Skeletal muscle satellite cell (primary cell): Measurements from ENCODE around the gene TARS2. TPM values are rescaled to one million over a fixed set of nuclear protein-coding genes. Genes with fewer than 3 reads are reported as not detected.

ENCODE experiments used
- H3K27me3 ChIP-seq: 2 replicates; pipeline ENCODE4 v1.7.0; 2013; ENCODE audit warnings: low read length; ENCODE audit not compliant: control insufficient read depth, insufficient read depth
- H3K36me3 ChIP-seq: 2 replicates; pipeline ENCODE4 v1.7.0; 2013; ENCODE audit warnings: mild to moderate bottlenecking, control low read depth, low read length; ENCODE audit not compliant: insufficient read depth
- H3K4me1 ChIP-seq: 2 replicates; pipeline ENCODE4 v1.7.0; 2013; ENCODE audit warnings: low read length; ENCODE audit not compliant: control insufficient read depth, insufficient read depth
- H3K4me2 ChIP-seq: 2 replicates; pipeline ENCODE4 v1.7.0; 2013; ENCODE audit warnings: mild to moderate bottlenecking, low read length
- H3K4me3 ChIP-seq: 2 replicates; pipeline ENCODE4 v1.7.0; 2013; ENCODE audit warnings: low read length
- H3K9ac ChIP-seq: 2 replicates; pipeline ENCODE4 v1.7.0; 2013; ENCODE audit warnings: mild to moderate bottlenecking, low read depth, low read length, moderate library complexity
- H3K9me3 ChIP-seq: replicated peaks from 2 replicates; pipeline ENCODE4 v1.7.0; 2013; ENCODE audit warnings: mild to moderate bottlenecking, control low read depth, low read length
- small RNA-seq: library from RNA; depleted of rRNA; stranded (forward); fragments of <200 nt; gene quantifications from one replicate; pipeline ENCODE3, GENCODE V24; 2012

TARS2 gene

GRCh38 chr1:150553392-150554085 lies 66.3 kb downstream of the TARS2 start:
- Histone ChIP-seq H3K9ac (no peak overlapping the region), H3K4me3 (no peak overlapping the region), H3K4me1 (peaks cover 46% of the 10 kb centered on the region), H3K36me3 (peaks cover 3% of the 10 kb centered on the region), H3K9me3 (no peaks in the 10 kb centered on the region), H3K4me2 (no peak overlapping the region), H3K27me3 (no peaks in the 10 kb centered on the region)

- Histone ChIP-seq H3K9ac (no peak overlapping the region), H3K27me3 (no peaks in the 10 kb centered on the region), H3K4me1 (peaks cover 43% of the 10 kb centered on the region), H3K9me3 (no peaks in the 10 kb centered on the region), H3K4me2 (no peak overlapping the region), H3K36me3 (peaks cover 3% of the 10 kb centered on the region), H3K4me3 (no peak overlapping the region)
These were observed 66.8 kb downstream of the TARS2 start for GRCh38 chr1:150554086-150554452.

- Histone ChIP-seq H3K4me3 (no peak overlapping the region), H3K9me3 (no peaks in the 10 kb centered on the region), H3K27me3 (no peaks in the 10 kb centered on the region), H3K4me1 (peaks cover 38% of the 10 kb centered on the region), H3K36me3 (peaks cover 3% of the 10 kb centered on the region), H3K9ac (no peak overlapping the region), H3K4me2 (no peak overlapping the region)
These were observed 68.2 kb downstream of the TARS2 start for GRCh38 chr1:150555198-150555970.

- Histone ChIP-seq H3K9ac (no peak overlapping the region), H3K4me3 (no peak overlapping the region), H3K27me3 (no peaks in the 10 kb centered on the region), H3K4me2 (no peak overlapping the region), H3K4me1 (peaks cover 34% of the 10 kb centered on the region), H3K36me3 (peaks cover 3% of the 10 kb centered on the region), H3K9me3 (no peaks in the 10 kb centered on the region)
These were observed 69.0 kb downstream of the TARS2 start for GRCh38 chr1:150555971-150556865.

GRCh38 chr1:150557065-150557600 lies 69.9 kb downstream of the TARS2 start:
- H3K4me1 ChIP-seq, result peaks cover 32% of the 10 kb centered on the region

More at GRCh38 chr1:150557065-150557600, 69.9 kb downstream of the TARS2 start:
- Histone ChIP-seq H3K4me2 (no peak overlapping the region), H3K4me3 (no peak overlapping the region), H3K9ac (no peak overlapping the region), H3K9me3 (no peaks in the 10 kb centered on the region), H3K27me3 (no peaks in the 10 kb centered on the region), H3K36me3 (peaks cover 3% of the 10 kb centered on the region)

Small RNA genes lying within 50 kb of the gene (small RNA-seq; reads per million reads assigned to genes)
- not detected for gene MIR4257
